CD4-positive, alpha-beta T cell treated with Interleukin-10 for 1 hour (primary cell): ENCODE results near the gene EPB41L1.

Source experiments
- DNase-seq: peaks from one replicate; pipeline ENCODE4 v3.0.0-alpha.2; 2020

Gene EPB41L1

DNA sequence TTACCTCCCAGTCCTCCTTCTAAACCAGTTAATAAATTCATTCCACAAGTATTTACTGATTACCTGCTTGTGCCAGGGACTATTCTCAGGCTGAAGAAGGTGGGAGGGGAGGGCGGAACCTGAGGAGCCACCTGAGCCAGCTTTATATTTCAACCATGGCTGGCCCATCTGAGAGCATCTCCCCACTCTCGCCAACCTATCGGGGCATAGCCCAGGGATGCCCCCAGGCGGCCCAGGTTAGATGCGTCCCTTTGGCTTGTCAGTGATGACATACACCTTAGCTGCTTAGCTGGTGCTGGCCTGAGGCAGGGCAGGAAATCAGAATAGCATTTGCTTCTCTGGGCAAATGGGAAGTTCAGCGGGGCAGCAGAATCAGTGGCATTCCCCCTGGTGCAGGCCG is 76.8 kb downstream of the EPB41L1 start:
- no peak for DNase-seq

DNA sequence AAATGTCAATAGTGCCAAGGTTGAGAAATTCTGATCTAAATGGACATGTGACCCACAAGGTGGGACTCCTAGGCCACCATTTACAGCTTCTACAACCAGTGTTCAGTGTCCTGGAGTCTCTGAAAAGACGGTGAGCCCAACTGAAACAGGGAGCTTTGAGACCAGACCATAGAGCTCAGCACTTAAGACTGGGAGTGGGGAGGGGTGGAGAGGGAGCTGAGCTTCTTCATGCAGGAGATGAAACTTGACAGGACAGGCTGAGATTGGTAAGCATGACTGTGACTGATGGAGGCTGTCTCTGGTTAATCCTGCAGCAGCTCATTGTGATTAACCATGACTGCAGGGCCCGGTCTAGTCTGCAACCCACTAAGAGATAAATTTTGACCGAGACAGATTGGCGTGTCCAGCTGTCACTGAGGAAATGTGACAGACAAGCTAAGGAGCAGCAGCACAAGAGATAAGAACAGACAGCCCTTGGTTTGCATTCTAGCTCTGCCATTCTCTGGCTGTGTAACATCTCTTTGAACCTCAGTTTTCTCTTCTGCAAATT is 80.3 kb downstream of the EPB41L1 start:
- no peak for DNase-seq

DNA sequence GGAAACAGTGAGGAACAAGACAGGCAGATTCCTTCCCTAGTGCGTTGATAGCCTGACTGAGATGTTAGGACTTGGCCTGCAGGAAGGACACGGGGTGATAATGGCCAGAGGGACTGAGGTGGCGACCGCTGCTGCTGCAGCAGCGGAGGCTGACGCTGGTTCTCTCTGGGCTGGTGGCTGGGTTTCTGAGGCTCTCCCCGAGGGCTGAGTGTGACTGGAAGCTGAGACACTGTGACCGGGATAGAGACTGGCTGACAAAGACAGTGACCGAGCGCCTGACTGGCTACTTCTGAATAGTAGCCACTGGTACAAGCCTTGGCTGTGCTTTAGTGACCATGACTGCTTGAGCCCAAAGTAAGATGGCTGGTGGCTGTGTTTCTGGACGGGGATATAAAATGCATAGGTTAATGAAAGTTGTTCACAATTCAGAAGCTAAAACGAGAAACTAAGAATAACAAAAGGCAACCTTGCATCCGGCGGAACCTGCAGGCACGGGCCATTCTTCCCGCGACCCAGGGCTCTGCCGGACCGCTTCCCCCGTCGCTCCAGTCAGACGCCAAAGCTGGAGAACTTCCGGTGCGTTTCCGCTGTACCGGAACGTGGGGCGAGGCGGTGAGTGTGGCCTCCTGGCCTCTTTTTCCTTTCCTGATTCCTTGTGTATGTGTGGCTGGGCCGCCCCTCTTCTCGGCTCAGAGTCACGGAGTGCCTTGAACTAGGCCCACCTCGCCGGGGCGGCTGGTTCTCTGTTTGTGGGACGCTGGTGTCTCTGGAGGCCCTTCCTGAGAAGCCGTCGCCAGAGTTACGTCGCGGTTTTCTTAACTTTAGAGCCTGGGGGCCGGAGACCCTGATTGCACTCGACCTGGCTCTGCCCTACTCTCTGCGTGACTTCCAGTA is 81.6 kb downstream of the EPB41L1 start, which contains the start of gene AAR2:
Gene AAR2, plus strand, starts transcription at position 587 of the 894 bp plus-strand sequence. CDS start 3,391 bp downstream, outside the sequence.
- DNase-seq, result peak; percentile 76

GRCh38 chr20:36236786-36237121 is 82.2 kb downstream of the EPB41L1 start:
- DNase-seq, result no peak

DNA sequence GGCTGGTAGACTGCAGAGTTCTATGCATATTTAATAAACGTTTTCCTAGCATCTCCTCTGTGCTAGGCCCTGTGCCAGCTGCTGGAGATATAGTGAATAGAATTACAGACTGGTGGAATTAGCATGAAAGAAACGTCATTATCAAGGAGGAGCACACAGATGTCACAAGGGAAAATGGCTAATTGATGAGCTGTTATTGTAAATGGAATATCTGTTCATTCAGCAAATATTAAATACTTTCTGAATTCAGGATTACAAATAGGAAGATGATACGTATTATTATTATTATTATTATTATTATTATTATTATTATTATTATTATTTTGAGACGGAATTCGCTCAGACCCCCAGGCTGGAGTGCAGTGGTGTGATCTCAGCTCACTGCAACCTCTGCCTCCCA is 82.9 kb downstream of the EPB41L1 start:
- DNase-seq, result no peak

DNA sequence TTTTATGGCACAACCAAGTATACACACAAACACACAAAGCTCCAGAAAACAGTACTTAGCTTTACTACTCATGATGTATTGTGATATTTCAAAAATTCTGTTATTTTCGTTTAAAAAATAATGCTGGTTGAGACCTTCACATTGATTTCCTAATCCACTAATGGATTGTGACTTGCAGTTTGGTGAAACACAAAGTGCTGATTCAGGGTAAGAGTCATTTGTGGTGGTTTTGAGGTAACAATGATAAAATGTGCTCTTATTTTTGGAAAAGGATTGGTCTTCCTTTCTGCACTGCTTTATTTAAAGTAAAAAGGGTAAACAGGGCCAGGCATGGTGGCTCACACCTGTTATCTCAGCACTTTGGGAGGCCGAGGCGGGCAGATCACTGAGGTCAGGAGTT is 83.6 kb downstream of the EPB41L1 start:
- DNase-seq, result no peak

DNA sequence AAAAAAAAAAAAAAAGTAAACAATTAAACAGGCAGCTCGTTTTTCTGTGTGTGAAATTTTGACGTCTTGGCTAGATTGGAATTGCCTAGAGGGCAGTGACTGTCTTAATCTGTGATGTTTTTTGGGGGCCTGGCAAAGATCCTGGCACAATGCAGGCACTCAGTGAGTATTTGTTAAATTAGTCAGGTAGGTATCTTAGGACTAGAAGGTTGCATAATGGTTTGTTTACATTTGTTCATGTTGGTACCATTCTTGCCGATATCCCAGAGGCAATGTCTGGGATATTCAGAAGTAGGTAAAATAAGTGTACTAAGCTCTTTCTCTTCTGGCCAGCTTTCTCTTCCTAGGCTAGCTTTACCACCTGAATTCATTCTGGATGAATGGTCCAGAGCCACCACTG is 84.2 kb downstream of the EPB41L1 start:
- DNase-seq, result no peak

DNA sequence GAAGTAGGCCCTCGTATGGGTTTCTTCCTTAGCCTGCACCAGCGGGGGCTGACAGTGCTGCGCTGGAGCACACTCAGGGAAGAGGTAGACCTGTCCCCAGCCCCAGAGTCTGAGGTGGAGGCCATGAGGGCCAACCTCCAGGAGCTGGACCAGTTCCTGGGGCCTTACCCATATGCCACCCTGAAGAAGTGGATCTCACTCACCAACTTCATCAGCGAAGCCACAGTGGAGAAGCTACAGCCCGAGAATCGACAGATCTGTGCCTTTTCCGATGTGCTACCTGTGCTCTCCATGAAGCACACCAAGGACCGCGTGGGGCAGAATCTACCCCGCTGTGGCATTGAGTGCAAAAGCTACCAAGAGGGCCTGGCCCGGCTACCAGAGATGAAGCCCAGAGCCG is 85.5 kb downstream of the EPB41L1 start:
- DNase-seq, result no peak

DNA sequence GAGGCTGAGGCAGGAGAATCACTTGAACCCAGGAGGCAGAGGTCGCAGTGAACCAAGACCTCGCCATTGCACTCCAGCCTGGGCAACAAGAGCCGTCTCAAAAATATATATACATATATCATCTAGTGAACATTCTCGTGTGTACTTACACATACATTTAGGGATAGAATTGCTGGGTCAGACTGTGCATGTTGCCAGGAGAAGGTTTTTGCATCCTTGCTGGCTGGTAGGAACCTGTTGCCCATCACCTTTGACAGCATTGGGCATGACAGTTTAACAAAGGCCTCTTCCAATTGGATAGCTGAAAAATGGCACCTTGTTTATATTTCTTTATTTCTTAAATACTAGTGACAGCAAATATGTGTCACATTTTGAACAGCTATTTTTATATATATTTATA is 87.1 kb downstream of the EPB41L1 start:
- no peak for DNase-seq

DNA sequence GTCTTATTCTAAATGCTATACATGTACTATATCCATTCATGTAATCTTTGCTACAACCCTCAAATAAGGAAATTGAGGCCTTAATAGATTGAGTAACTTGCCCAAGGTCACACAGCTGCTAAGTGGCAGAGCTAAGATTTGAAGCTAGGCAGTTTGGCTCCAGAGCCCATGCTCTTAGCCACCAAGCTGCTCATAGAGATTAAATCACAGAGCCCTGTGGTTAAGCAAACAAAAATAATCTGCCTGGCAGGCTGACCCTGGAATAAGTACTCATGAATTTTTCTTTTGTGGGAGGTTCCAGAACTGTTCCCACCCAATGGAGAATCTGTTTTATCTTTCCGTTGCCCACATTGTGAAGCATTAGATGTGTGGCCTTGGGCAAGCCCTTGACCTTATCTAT is 89.2 kb downstream of the EPB41L1 start:
- no peak for DNase-seq

DNA sequence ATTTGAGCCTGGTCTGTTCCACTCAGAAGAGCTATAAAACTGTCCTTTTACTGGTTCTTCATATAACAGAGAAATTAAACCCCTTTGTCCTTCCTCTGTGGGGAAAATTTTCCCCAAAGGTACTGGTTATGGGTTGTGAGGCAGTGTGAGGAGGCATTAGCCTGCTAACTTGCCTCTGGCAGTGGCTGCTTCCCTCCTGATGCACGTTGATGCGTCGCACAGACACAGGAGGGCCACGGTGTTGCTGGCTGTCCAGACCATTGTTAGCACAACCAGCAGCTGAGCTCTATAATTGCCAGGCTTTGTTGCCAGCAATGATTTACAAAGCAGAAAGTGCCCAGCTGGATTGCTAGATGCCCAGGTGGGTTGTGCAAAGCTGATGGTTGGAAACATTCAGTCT is 91.9 kb downstream of the EPB41L1 start:
- DNase-seq, result no peak

GRCh38 chr20:36248836-36249235 is 94.3 kb downstream of the EPB41L1 start:
- DNase-seq, result no peak

- DNase-seq, result no peak
Observed at GRCh38 chr20:36249450-36249849, 94.9 kb downstream of the EPB41L1 start.

DNA sequence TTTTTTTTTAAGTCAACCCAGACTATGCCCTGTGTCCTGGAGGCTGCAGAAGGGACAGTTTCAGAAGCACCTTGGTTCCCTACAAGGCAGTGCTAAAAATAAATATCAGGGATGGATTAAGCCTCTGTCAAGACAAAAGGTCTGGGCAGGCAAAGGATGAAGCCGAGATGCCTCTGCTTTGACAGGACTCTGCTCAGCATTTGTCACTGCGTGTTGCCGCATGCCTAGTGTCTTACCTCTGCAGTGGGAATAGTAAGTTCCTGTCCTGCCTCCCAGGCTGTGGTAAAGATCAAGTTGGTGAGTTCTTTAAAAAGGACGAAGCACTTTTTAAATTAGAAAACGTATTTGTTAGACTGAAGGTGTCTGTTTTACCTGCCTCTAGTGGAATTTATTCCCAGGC is 96.9 kb downstream of the EPB41L1 start:
- no peak for DNase-seq

GRCh38 chr20:36252511-36252910 is 98.0 kb downstream of the EPB41L1 start:
- DNase-seq, result no peak

DNA sequence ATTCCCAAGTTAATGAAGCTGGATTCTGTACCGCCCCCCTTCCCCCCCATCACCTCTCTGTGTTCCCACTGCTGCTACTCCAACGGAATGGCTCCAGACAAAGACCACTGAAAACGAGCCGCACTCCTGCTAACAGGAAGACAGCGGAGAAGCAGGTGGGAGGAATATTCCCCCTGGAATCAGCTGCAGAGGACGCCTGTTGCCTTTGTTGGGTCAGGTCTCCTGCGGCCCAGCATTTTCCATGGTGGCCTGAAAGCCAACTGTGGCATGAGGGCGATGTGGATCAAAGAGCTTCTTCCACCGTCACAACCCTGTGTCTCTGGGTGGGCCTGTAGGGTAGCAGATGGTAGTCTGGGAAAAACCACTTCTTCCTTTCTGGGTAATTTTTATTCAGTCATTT is 98.5 kb downstream of the EPB41L1 start:
- no peak for DNase-seq

- DNase-seq, result no peak
Observed at GRCh38 chr20:36254076-36254475, 99.5 kb downstream of the EPB41L1 start.

GRCh38 chr20:36255445-36255844 is 100.9 kb downstream of the EPB41L1 start:
- no peak for DNase-seq

- DNase-seq, result no peak
Observed at GRCh38 chr20:36259177-36260061, 104.9 kb downstream of the EPB41L1 start.

- DNase-seq, result no peak
Observed at GRCh38 chr20:36260316-36260715, 105.8 kb downstream of the EPB41L1 start.

DNA sequence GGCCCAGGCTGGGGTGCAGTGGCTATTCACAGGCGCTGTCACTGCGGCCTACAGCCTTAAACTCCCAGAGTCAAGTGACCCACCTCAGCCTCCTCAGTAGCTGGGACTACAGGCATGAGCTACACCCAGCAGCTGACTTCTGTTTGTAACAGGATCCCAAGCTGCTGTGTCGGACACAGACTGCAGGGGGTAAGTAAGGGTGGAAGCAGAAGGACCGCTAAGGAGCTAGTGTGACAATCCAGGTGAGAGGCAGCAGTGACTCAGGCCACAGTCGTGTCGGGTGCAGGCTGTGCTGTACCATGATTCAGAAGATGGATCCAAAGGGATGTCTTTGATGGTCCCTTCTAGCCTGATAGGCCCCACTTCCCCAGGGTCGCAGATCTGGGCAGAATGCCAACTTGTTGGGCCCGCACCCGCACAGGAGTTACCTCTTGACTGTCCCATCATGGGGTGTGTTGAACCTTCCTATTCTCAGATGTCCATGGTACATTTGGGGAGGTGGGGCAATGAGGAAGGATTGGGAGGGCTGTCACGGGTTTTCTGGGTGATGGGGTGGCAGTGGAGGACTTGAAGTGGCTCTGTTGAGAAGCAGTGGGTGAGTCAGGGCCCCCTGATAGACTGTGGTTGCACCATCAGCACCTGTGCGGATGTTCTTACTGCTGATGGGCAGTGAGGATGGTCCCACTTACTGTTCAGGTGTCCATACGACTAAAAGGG is 107.0 kb downstream of the EPB41L1 start:
- DNase-seq, result no peak

- no peak for DNase-seq
Observed at GRCh38 chr20:36262440-36262839, 107.9 kb downstream of the EPB41L1 start.
